NCI-H1092 treated with DMSO at 0.1 percent for 48 hours (cell line): ENCODE results near the gene SKA3.

Source experiments
- DNase-seq: peaks from one replicate; lab custom pipeline; 2025; lab: John Stamatoyannopoulos, UW

Gene SKA3

DNA sequence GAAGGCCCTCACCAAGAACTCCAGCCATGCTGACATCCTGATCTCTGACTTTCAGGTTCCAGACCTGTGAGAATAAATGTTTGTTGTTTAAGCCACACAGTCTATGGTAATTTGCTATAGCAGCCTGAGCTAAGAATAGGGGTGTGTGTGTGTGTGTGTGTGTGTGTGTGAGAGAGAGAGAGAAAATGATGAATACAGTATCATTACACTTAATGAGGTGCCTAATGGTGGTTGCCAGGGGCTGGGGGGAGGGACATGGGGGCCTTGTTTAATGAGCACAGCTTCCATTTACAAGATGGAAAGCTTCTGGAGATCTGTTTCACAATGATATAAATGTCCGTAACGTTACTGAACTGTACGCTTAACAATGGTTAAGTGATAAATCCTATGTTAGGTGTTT, 61.1 kb downstream of the SKA3 start:
- DNase-seq = no peak

DNA sequence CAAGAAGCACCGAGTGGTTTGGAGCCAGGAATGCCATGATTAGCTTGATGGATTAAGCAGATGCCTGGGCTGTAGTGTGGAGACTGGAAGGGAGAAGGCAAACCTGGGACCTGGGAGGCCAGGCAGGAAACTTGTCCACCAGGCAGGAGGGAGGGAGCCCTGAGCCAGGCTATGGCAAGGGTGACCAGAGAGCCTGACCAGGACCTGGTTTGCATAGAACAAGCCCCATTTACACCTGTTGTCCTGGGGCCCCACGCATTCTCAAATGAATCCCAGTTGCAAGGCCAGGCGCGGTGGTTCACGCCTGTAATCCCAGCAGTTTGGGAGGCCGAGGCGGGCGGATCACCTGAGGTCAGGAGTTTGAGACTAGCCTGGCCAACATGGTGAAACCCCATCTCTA, 64.8 kb downstream of the SKA3 start:
- no peak for DNase-seq

DNA sequence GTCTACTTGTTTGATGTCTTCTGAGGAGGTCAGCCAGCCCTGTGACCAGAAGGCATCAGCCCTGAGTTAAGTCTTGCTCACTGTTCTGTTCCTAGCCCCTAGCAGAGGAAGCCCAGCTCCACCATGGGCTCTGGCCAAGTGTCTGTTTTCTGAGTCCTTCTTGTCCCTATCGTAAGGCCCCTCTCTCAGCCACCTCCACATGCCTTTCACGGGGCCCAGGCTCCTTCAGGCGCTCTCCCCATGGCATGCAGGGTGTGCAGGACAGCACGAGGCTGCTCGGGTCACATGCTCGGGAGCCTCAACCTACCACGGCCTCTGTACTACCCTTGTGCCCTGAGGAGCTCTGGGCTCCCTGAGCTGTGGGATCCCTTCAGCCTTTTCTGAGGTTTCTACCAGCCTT, 67.2 kb downstream of the SKA3 start:
- DNase-seq = no peak

- DNase-seq = peak; percentile 7
Observed at GRCh38 chr13:21106089-21106488, 70.3 kb downstream of the SKA3 start.

GRCh38 chr13:21104199-21105019, 71.9 kb downstream of the SKA3 start:
- no peak for DNase-seq
